Endothelial cell of umbilical vein (primary cell): ENCODE data around the gene CNR2. TPM values are rescaled to one million over a fixed set of nuclear protein-coding genes. Genes with fewer than 3 reads are reported as not detected.
"Not testable (repeated sequence)": the region's sequence is repeated elsewhere in the genome, so short reads cannot be mapped to it uniquely, and the experiment has no call there.

Source experiments
- BruUV-seq: library from RNA; stranded (reverse); fragments of 400-500 nt; replicated peaks from 2 replicates; lab custom pipeline; 2021; lab: Mats Ljungman, UMichigan
- CTCF ChIA-PET: fragments of 300-600, 350-600 bp; sonication (Branson Sonifier 250); formaldehyde crosslinking; loops from one replicate; lab custom pipeline; 2021; ENCODE audit warnings: antibody characterized with exemption, inconsistent platforms; lab: Charles Lee
- POLR2A ChIA-PET: fragments of 300-600, 350-600 bp; sonication (Branson Sonifier 250); formaldehyde crosslinking; loops from one replicate; lab custom pipeline; 2021; ENCODE audit warnings: antibody characterized with exemption, inconsistent platforms; lab: Charles Lee
- DNase-seq: peaks from one replicate; pipeline ENCODE4 v3.0.0-alpha.2; 2011; ENCODE audit warnings: low read depth, low spot score
- FAIRE-seq: peaks from 2 replicates; lab custom pipeline; 2011; peaks lifted over from hg19 to GRCh38; lab: Jason Lieb, UNC
- H2AFZ ChIP-seq: 2 replicates; pipeline ENCODE4 v1.6.0; 2012; ENCODE audit warnings: low read depth, low read length, control low read depth, inconsistent platforms
- H3K27ac ChIP-seq: 2 replicates; pipeline ENCODE4 v1.5.1; 2011; ENCODE audit warnings: low read depth, mild to moderate bottlenecking, control low read depth, low read length, moderate library complexity; ENCODE audit not compliant: insufficient read depth
- H3K27me3 ChIP-seq, 2 experiments: 2 replicates each; pipeline versions ENCODE4 v1.6.0 to v1.6.1; 2011; ENCODE audit warnings: low read length in 2 of 2, mixed read lengths in 1 of 2; ENCODE audit not compliant: control insufficient read depth in 2 of 2, insufficient read depth in 2 of 2
- H3K36me3 ChIP-seq, 2 experiments: 2 replicates in 1 of 2; 3 replicates in 1 of 2; pipeline ENCODE4 v1.5.1; 2011; ENCODE audit warnings: low read length in 2 of 2, mild to moderate bottlenecking in 1 of 2, moderate library complexity in 1 of 2; ENCODE audit not compliant: control insufficient read depth in 2 of 2, insufficient read depth in 2 of 2; ENCODE audit errors: extremely low read depth in 1 of 2
- H3K4me1 ChIP-seq: 3 replicates; pipeline ENCODE4 v1.5.1; 2011; ENCODE audit warnings: mild to moderate bottlenecking, low read length; ENCODE audit not compliant: control insufficient read depth, insufficient read depth; ENCODE audit errors: extremely low read depth
- H3K4me2 ChIP-seq: 2 replicates; pipeline ENCODE4 v1.6.1; 2011; ENCODE audit warnings: low read length, control low read depth, mixed read lengths; ENCODE audit not compliant: insufficient read depth
- H3K4me3 ChIP-seq, 3 experiments: fragments of 200-600 bp in 1 of 3; sonication (generic), shearing (Covaris generic) in 1 of 3; replicated peaks in 1 of 3; 2 replicates each; pipeline ENCODE4 v1.5.1; 2011 to 2016; ENCODE audit warnings: control low read depth in 3 of 3, low read length in 3 of 3, mild to moderate bottlenecking in 2 of 3, inconsistent platforms in 1 of 3, low read depth in 1 of 3, moderate library complexity in 1 of 3; ENCODE audit not compliant: insufficient read depth in 1 of 3
- H3K79me2 ChIP-seq: 2 replicates; pipeline ENCODE4 v1.6.0; 2012; ENCODE audit warnings: low read length, inconsistent platforms; ENCODE audit not compliant: control insufficient read depth, insufficient read depth
- H3K9ac ChIP-seq: replicated peaks from 2 replicates; pipeline ENCODE3; 2011; ENCODE audit warnings: low read length, control low read depth; ENCODE audit not compliant: insufficient read depth; ENCODE audit errors: extremely low read depth
- H3K9me1 ChIP-seq: replicated peaks from 3 replicates; pipeline ENCODE4 v1.6.0; 2011; ENCODE audit warnings: mild to moderate bottlenecking, low read length; ENCODE audit not compliant: control insufficient read depth, insufficient read depth; ENCODE audit errors: extremely low read depth
- H3K9me3 ChIP-seq: replicated peaks from 2 replicates; pipeline ENCODE4 v1.5.1; 2012; ENCODE audit warnings: low read length, inconsistent platforms; ENCODE audit not compliant: control insufficient read depth, insufficient read depth
- H4K20me1 ChIP-seq: replicated peaks from 2 replicates; pipeline ENCODE3; 2011; ENCODE audit warnings: mild to moderate bottlenecking, low read length; ENCODE audit not compliant: control insufficient read depth, insufficient read depth; ENCODE audit errors: extremely low read depth
- CTCF ChIP-seq, 2 donors: IDR thresholded peaks; 1 replicate in 1 of 2; 2 replicates in 1 of 2; pipeline ENCODE4 v1.5.1; 2011; ENCODE audit warnings: low read length in 2 of 2, mild to moderate bottlenecking in 2 of 2, moderate library complexity in 2 of 2, control low read depth in 1 of 2, inconsistent platforms in 1 of 2, low read depth in 1 of 2; ENCODE audit not compliant: insufficient read depth in 1 of 2; ENCODE audit errors: extremely low read depth in 1 of 2
- EZH2 ChIP-seq: IDR thresholded peaks from 2 replicates; pipeline ENCODE4 v1.6.1; 2012; ENCODE audit warnings: borderline replicate concordance, low read depth, mild to moderate bottlenecking, moderate library complexity, low read length, inconsistent platforms; ENCODE audit not compliant: severe bottlenecking
- dilution Hi-C: fragments of 300-500 bp; cut with MboI; formaldehyde crosslinking; loops from one replicate; pipeline ENCODE4 v1.15.0; 2019; ENCODE audit warnings: low sequenced_read_pairs; ENCODE audit not compliant: extremely low pct_ligation_motif_present
- intact Hi-C: fragments of 100-400 bp; cut with micrococcal nuclease; formaldehyde crosslinking; loops from one replicate; pipeline ENCODE4 v1.10.0; 2022
- polyA plus RNA-seq, 4 experiments: library from polyadenylated mRNA; depleted of rRNA in 3 of 4; stranded (reverse) in 3 of 4; unstranded in 1 of 4; fragments of >200 nt; gene quantifications; 2 replicates each; pipeline versions ENCODE4 v1.2.1 to v1.2.3, GENCODE V29; 2011 to 2012; ENCODE audit warnings: missing spikeins in 1 of 4
- total RNA-seq: library from RNA; stranded (reverse); gene quantifications from 2 replicates; pipeline ENCODE4 v1.2.3, GENCODE V29; 2021

Gene CNR2
- total and polyA plus RNA-seq, 2 donors (not counting 3 experiments of a cell fraction or from before 2014, with no cell fraction given): not detected

- ChIA-PET POLR2A (no interaction called here), CTCF (interaction anchor here (0.7 to 2.2 kb wide), 9 partner anchors 11 to 83 kb away, joined by 3 to 48 read pairs (median 4); partner anchors contain the start of genes FUCA1 and PITHD1)
- Histone ChIP-seq H4K20me1 (no peaks in the 10 kb centered on the region), H3K4me2 (no peak overlapping the region), H3K79me2 (no peaks in the 10 kb centered on the region), H3K4me3 (no peak overlapping the region), H2AFZ (no peak overlapping the region), H3K9me1 (no peaks in the 10 kb centered on the region), H3K27me3 (no peaks in the 10 kb centered on the region), H3K9me3 (no peaks in the 10 kb centered on the region), H3K27ac (no peak overlapping the region), H3K36me3 (no peaks in the 10 kb centered on the region), H3K9ac (no peak overlapping the region), H3K4me1 (no peaks in the 10 kb centered on the region)
- intact Hi-C loops: loop anchor here (1.0 kb wide), 2 partner anchors 45 to 82 kb away; no protein-coding TSS in a partner anchor
- no TSS peak for BruUV-seq
- DNase-seq (peak; percentile 16), FAIRE-seq (no peak)
- TF ChIP-seq CTCF (IDR thresholded peaks at IDR 0.05; ENCODE audit: extremely low read depth in 1 of 2, insufficient read depth in 1 of 2, low read depth in 1 of 2, low read length in 2 of 2): peak; percentile 19 to 31
- TF ChIP-seq EZH2: no peak
- dilution Hi-C loops: no loop called here
These were observed 58.6 kb downstream of the CNR2 start for GRCh38 chr1:23854568-23854967.

- H3K27me3 ChIP-seq, H3K4me3 ChIP-seq, H3K79me2 ChIP-seq, H4K20me1 ChIP-seq, H3K9me3 ChIP-seq, BruUV-seq, DNase-seq, CTCF ChIA-PET, intact Hi-C loops, H3K27ac ChIP-seq, H3K9ac ChIP-seq, H2AFZ ChIP-seq, dilution Hi-C loops, H3K36me3 ChIP-seq, H3K9me1 ChIP-seq, H3K4me2 ChIP-seq, H3K4me1 ChIP-seq, POLR2A ChIA-PET, FAIRE-seq: not testable (repeated sequence)
These were observed 60.0 kb downstream of the CNR2 start for GRCh38 chr1:23853124-23853523.

GRCh38 chr1:23851406-23851805, 61.8 kb downstream of the CNR2 start:
- H2AFZ ChIP-seq, BruUV-seq, H3K79me2 ChIP-seq, H3K9me1 ChIP-seq, dilution Hi-C loops, intact Hi-C loops, H3K9me3 ChIP-seq, H3K27me3 ChIP-seq, FAIRE-seq, H3K4me3 ChIP-seq, H4K20me1 ChIP-seq, POLR2A ChIA-PET, H3K9ac ChIP-seq, H3K36me3 ChIP-seq, DNase-seq, H3K4me2 ChIP-seq, H3K4me1 ChIP-seq, H3K27ac ChIP-seq: not testable (repeated sequence)
- CTCF ChIA-PET: interaction anchor here (2.4 kb wide), 1 partner anchor 80 kb away, joined by 9 read pairs; no protein-coding TSS in a partner anchor
